Retinal pigment epithelial cell (primary cell): ENCODE data around the gene ASXL1.

Experiments
- DNase-seq: peaks from one replicate; pipeline ENCODE4 v3.0.0-alpha.2; 2010; ENCODE audit warnings: low read depth
- H3K4me3 ChIP-seq: 2 replicates; pipeline ENCODE4 v1.5.1; 2011; ENCODE audit warnings: mild to moderate bottlenecking, low read length, control low read depth, moderate library complexity
- CTCF ChIP-seq: conservative IDR thresholded peaks from 2 replicates; pipeline ENCODE4 v1.5.1; 2011; ENCODE audit warnings: low read depth, low read length, control low read depth, inconsistent platforms

ASXL1 gene

DNA sequence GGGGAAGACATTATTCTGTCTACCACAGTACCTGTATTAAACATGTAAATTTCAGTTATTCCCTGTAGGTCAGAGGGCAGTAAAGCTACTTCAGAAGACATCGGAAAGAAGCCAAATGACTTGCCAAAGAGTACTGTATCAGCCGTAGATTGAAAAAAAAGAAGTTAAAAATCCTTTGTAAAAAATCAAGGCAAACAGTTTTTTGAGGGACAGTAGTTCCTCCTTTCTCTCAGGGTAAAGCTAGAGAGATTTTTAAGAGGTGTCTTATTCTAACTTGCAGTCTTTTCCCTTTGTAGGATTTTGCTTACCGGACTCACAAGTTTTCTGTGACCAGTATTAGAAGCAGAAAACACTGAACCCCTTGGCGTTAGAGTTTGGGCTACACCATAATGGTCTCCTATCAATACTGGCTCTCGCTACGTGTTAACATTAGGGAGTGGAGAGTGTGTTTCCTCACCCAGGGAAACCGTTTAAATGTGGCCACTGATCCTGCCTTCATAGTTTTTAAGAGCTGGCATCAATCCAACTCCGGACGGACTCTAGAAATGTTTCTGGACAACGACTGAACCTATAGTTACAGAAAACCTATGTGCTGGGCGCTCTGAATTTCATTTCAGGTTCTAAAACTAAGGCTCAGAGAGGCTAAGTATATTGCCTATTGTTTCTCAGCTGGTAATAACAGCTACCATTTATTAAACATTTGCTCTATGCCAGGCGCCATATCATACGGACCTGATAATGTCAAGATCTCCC lies 1.3 kb upstream of the ASXL1 start:
- no peak for TF ChIP-seq CTCF
- H3K4me3 ChIP-seq, result peak overlapping the region; percentile 95
- DNase-seq, result no peak

DNA sequence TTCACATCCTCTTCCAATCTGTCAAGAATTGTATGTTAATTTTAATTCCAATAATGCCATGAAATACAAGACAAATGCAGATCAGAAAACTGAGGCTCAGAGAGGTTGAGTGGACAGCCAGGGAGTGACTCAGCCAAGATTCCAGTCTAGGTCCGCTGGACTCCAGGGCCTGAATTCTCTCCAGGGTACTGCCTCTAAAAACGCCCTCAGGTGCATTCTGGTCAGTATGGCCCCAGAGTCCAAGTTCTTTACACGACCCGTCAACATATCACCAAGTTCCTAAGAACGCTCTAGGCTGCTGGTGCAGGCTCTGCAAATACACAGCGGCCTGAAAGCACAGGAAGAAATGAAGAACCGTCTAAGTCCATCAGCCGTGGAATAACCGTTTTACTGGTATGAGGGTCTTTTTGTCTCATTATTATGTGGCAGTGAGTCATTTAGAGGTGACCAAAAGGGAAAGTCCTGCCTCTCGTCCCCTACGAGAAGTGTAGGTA lies 709 bp upstream of the ASXL1 start:
- peak overlapping the region; percentile 95 for H3K4me3 ChIP-seq

GRCh38 chr20:32358632-32358882 lies 426 bp downstream of the ASXL1 start:
- TF ChIP-seq CTCF, result no peak
- H3K4me3 ChIP-seq, result peak overlapping the region; percentile 95

More for the DNA sequence above, 709 bp upstream of the ASXL1 start:
- DNase-seq, result no peak
- TF ChIP-seq CTCF, result no peak

DNA sequence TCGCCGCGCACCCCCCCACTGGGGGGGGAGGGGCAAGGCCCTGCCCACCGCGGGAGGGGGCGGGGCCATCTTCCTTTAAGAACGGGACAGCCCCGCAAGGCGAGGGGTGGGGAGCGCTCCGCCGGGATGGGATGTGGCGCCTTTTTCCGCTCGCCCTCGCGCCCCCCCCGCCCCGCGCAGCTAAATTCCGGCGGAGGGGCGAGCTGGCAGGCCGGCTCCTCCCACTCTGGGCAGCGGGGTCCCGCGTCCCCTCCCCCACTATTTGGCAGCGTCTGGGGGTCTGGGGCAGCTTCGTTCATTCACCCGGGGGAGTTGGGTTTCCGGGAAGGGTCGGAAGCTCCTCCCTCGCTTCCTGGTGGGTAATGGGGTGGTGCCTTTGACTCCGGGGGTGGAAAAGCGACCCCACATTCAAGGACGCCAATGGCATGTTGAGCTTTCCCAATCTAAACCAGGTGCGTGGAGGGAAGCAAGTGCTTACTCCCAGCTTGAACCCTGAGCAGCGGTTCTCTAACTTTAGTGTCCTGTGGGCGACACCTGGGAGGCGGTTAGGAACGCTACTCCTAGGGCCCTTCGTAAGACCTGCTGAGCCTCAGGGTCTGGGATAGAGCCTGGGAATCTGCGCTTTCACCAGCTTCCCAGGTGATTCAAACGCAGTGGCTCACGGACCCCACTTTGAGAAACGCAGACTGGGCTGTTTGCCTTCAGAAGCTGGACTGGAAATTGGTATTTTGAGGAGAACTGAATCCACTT lies 927 bp downstream of the ASXL1 start:
- peak overlapping the region; percentile 95 for H3K4me3 ChIP-seq
- no peak for DNase-seq
- TF ChIP-seq CTCF, result no peak

More at GRCh38 chr20:32358632-32358882, 426 bp downstream of the ASXL1 start:
- DNase-seq, result no peak

- no peak for DNase-seq
Observed at GRCh38 chr20:32359633-32360332, 1.7 kb downstream of the ASXL1 start.

DNA sequence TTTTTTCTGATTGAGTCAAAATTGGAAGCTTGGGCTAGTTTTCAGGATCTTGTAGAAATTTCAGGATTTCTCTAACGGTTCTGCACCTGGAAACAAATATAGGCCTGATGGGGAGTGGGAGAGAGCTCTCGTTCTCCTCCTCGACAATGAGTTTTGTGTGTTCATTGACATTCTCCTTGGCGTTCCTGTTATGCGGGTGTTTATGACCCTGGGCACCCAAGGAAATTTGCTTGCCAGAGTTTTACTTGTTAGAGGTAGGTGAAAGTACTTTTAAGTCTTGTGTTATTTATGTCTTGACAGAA lies 2.2 kb downstream of the ASXL1 start:
- no peak for DNase-seq
- H3K4me3 ChIP-seq, result peak overlapping the region; percentile 95
- TF ChIP-seq CTCF, result no peak

More at GRCh38 chr20:32359633-32360332, 1.7 kb downstream of the ASXL1 start:
- no peak for TF ChIP-seq CTCF
- H3K4me3 ChIP-seq, result peak overlapping the region; percentile 95
